GM12801 (cell line): ENCODE measurements around the gene NTHL1.

Experiments used
- TF ChIP-seq, protein P1 (sequence below): IDR thresholded peaks from one replicate; pipeline ENCODE4 v1.5.1; 2011; ENCODE audit warnings: control low read depth; ENCODE audit not compliant: insufficient read length; ENCODE audit errors: extremely low read depth

NTHL1 gene

GRCh38 chr16:2053897-2054296 lies 6.3 kb upstream of the NTHL1 start:
- TF ChIP-seq, protein P1, sequence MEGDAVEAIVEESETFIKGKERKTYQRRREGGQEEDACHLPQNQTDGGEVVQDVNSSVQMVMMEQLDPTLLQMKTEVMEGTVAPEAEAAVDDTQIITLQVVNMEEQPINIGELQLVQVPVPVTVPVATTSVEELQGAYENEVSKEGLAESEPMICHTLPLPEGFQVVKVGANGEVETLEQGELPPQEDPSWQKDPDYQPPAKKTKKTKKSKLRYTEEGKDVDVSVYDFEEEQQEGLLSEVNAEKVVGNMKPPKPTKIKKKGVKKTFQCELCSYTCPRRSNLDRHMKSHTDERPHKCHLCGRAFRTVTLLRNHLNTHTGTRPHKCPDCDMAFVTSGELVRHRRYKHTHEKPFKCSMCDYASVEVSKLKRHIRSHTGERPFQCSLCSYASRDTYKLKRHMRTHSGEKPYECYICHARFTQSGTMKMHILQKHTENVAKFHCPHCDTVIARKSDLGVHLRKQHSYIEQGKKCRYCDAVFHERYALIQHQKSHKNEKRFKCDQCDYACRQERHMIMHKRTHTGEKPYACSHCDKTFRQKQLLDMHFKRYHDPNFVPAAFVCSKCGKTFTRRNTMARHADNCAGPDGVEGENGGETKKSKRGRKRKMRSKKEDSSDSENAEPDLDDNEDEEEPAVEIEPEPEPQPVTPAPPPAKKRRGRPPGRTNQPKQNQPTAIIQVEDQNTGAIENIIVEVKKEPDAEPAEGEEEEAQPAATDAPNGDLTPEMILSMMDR: no peak

GRCh38 chr16:2053211-2053610 lies 5.6 kb upstream of the NTHL1 start:
- TF ChIP-seq, protein P1: no peak

DNA sequence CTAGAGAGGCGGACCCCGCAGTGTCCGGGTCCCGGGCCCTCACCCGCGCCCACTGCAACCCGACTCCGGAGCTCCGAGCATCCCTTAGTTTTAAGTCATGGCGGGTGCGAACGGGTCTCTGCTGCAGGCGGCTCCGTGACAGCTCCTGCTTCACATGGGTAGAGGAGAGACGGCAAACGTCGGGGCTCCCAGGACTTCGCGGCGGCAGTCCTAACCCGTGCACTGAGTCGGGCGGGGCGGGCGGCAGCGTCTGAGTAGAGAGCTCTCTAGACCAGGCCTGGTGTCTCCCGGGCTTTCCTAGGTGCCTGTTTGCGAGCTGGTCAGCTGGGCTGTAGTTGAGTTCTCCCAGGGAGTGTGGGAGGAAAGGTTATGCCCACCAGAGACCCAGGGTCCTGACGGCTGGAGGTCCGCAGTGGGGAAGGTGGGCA lies 496 bp upstream of the NTHL1 start:
- TF ChIP-seq, protein P1: no peak

GRCh38 chr16:2046893-2047329 lies 723 bp downstream of the NTHL1 start:
- TF ChIP-seq, protein P1: no peak

DNA sequence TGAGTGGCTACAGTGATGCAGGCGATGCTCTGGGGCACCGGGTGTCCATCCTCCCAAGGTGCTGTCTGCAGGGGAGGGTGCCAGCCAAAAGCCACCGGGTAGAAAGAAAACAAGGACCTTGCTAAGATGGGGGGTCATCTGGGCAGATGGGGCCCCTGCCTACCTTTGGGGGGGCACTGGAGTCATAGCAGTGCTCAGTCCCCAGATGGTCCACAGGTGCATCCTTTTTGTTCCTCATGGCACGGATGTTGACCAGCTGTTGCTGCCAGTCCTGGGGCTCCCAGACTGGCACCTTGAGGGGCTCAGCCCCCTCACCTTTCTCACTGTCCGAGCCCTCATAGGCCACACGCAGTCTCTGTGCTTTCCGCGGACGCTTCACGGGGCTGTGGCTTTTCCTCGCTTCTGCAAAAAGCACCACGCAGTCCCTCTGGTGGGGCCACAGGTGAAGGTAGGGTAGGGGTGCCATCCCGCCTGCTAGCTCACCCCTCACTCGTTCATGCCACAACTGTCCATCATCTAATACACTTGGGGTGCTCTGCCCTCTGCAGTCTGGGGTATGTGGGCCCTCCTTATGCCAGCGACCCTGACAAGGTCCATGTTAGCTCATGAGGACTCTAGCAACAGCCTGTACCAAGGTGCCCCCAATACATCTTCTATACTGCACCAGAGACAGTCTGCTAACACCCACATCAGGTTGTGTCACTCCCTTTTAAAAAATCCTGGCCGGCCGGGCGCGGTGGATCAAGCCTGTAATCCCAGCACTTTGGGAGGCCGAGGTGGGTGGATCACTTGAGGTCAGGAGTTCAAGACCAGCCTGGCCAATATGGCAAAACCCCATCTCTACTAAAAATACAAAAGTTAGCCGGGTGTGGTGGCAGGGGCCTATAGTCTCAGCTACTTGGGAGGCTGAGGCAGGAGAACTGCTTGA lies 1.4 kb downstream of the NTHL1 start:
- TF ChIP-seq, protein P1: no peak

DNA sequence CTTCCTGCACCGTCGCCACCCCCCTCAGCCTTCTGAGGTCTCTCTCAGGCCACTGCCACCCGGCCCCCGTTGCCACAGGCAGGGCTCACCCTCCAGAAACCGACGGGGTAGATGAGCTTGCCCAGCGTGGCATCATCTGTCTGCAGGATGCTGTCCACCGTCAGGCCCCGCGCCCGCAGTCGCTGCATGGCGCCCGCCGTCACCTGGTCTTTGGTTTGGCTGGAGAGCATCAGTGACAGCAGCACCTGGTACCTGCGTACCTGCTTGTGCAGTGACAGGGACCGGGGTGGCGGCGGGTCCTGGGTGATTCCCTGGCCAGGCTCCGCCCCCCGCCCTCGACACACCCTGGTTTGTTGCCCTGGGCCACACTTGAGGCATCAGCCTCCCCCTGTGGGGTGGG lies 3.1 kb downstream of the NTHL1 start:
- TF ChIP-seq, protein P1: no peak

DNA sequence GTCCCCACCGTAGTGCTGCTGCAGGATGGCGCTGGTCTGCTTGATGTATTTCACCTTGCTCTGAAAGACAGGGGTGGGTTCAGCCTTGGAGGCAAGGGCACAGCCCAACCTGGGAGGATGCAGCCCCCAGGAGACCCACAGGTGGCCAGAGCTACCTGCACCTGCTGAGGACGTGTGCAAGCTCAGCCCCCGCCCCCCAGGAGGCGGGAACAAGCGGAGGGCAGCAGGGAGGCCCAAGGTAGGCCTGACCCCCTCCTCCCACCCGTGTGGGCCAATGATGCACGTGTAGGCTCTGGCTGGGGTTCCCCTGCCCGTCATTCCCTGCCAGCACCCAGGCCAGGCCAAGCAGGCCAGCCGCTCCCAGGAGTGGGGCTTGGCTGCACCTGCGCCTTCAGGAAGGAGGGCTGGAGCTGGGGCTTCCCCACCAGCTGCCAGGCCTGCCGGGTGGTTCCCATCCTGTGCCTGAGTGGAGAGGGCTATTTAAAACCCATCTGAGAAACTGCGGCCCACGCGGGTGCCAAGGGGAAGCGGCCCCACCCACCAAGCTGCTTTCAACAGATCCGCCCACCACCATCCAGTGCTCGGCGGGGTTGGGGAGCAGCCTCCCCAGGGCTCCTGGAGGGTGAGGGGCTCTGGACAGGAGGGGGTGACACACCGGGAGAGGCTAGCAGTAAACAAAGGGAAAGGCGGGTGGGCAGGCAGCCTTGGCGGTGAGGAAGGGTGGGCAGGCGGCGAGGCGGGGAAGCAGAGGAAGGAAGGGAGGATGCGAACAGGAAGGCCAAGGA lies 3.8 kb downstream of the NTHL1 start:
- TF ChIP-seq, protein P1: no peak
